ENCODE measurements around the gene CCDC61.

Gene CCDC61

DNA sequence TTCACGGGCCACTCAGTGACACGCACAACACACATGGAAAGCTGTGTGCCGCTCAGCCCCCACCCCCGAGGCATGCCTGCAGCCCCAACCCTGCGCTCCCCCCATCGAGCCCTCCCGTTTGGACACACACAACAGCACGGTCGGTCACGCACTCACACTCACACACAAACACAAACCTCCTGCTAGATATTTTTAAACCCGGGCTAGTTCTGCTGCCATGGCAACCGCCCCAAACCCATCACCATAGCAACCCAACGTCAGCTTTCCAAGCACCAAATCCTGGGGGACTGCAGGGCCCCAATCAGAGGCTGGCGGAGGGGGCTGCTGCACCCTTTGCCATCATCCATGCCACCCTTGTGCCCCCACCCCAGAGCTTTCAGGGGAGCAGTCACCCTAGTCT, 19.1 kb upstream of the CCDC61 start:
- no peak for DNase-seq (ENCODE audit: low read depth)
- H3K4me1 ChIP-seq (ENCODE audit: control insufficient read depth, insufficient read depth, low read length): no peaks in the 10 kb centered on the region
- no peak overlapping the region for H3K4me3 ChIP-seq (ENCODE audit: low read length)
- no peaks in the 10 kb centered on the region for H3K9me3 ChIP-seq (ENCODE audit: control insufficient read depth, low read length)
- peaks cover 48% of the 10 kb centered on the region for H3K27me3 ChIP-seq (replicated peaks; ENCODE audit: control insufficient read depth, insufficient read depth, low read length)
- no peak overlapping the region for H3K9ac ChIP-seq (ENCODE audit: low read length)
- no peaks in the 10 kb centered on the region for H3K36me3 ChIP-seq (ENCODE audit: control insufficient read depth, insufficient read depth, low read length, severe bottlenecking)

DNA sequence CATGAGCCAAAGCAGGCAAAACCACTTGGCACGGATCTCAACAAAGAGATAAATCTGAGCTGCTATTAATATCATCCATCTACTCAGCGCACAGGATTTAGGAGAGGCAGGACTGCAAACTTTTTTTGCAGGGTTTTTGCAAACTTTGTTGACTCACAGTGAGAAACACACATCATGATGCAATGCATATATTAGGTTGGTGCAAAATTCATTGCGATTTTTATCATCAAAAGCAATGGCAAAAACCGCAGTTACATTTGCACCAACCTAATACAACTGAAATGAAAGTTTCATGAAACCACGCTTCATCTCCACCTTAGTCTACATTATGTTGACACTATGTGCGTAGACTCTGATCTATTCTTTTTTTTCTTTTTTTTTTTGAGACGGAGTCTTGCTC, 17.1 kb upstream of the CCDC61 start:
- no peak overlapping the region for H3K4me3 ChIP-seq (ENCODE audit: low read length)
- no peaks in the 10 kb centered on the region for H3K36me3 ChIP-seq (ENCODE audit: control insufficient read depth, insufficient read depth, low read length, severe bottlenecking)
- no peaks in the 10 kb centered on the region for H3K9me3 ChIP-seq (ENCODE audit: control insufficient read depth, low read length)
- no peaks in the 10 kb centered on the region for H3K4me1 ChIP-seq (ENCODE audit: control insufficient read depth, insufficient read depth, low read length)
- peaks cover 33% of the 10 kb centered on the region for H3K27me3 ChIP-seq (replicated peaks; ENCODE audit: control insufficient read depth, insufficient read depth, low read length)
- H3K9ac ChIP-seq (ENCODE audit: low read length): no peak overlapping the region
- no peak for DNase-seq (ENCODE audit: low read depth)

DNA sequence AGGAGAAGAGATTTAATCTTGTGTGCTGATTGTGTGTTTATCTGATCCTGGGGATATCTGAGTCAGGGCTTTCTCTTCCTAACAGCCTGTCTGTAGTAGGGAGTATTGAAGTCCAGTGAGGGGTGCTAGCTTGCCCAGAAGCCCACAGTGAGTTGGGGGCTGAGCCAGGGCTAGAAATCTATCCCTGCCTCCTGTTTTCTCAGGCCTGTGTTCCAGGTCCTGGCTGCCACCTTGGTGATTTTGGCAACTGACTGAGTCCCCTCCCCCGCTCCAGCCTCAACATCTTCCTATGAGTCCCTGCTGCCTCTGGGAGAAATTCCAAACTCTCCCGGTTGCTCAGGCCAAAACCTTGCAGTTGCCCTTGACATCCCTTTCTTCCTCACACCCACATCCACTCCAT, 13.9 kb upstream of the CCDC61 start:
- no peaks in the 10 kb centered on the region for H3K4me1 ChIP-seq (ENCODE audit: control insufficient read depth, insufficient read depth, low read length)
- peaks cover 21% of the 10 kb centered on the region for H3K27me3 ChIP-seq (replicated peaks; ENCODE audit: control insufficient read depth, insufficient read depth, low read length)
- H3K9ac ChIP-seq (ENCODE audit: low read length): no peak overlapping the region
- no peaks in the 10 kb centered on the region for H3K9me3 ChIP-seq (ENCODE audit: control insufficient read depth, low read length)
- DNase-seq (ENCODE audit: low read depth): no peak
- H3K36me3 ChIP-seq (ENCODE audit: control insufficient read depth, insufficient read depth, low read length, severe bottlenecking): no peaks in the 10 kb centered on the region
- no peak overlapping the region for H3K4me3 ChIP-seq (ENCODE audit: low read length)

DNA sequence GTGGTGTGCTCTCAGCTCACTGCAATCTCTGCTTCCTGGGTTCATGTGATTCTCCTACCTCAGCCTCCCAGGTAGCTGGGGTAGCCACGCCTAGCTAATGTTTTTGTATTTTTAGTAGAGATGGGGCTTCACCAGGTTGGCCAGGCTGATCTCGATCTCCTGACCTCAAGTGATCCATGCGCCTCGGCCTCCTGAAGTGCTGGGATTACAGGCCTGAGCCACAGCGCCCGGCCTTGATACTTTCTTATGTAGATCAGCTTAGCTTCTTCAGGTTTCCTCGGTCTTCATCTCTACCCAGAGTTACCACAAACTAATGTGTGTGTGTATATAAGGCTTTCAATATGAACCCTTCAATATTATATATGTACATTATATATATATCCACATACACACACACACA, 9.9 kb upstream of the CCDC61 start:
- DNase-seq (ENCODE audit: low read depth): no peak
- H3K9me3 ChIP-seq (ENCODE audit: control insufficient read depth, low read length): no peaks in the 10 kb centered on the region
- H3K27me3 ChIP-seq (replicated peaks; ENCODE audit: control insufficient read depth, insufficient read depth, low read length): peaks cover 10% of the 10 kb centered on the region
- H3K4me3 ChIP-seq (ENCODE audit: low read length): no peak overlapping the region
- peaks cover under 1% of the 10 kb centered on the region for H3K4me1 ChIP-seq (ENCODE audit: control insufficient read depth, insufficient read depth, low read length)
- H3K9ac ChIP-seq (ENCODE audit: low read length): no peak overlapping the region
- H3K36me3 ChIP-seq (ENCODE audit: control insufficient read depth, insufficient read depth, low read length, severe bottlenecking): no peaks in the 10 kb centered on the region

DNA sequence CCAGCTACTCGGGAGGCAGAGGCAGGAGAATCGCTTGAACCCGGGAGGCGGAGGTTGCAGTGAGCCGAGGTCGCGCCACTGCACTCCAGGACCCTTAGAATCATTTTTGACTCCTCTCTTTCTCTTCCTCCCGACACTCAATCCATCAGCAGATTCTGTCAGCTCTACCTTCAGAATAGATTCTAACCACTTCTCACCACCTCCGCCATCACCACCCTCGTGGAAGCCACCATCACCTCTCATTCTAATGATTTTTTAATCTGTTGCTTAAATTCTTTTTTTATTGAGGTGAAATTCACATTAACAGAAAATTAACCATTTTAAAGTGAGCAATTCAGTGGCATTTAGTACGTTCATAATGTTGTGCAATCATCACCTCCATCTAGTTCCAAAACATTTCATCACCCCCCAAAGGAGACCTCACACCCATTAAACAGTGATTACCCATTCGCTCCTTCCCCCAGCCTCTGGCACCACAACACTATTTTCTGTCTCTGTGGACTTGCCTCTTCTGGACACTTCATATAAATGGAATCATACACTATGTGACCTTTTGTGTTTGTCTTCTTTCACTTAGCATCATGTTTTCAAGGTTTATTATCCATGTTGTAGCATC, 5.0 kb upstream of the CCDC61 start:
- Histone ChIP-seq H3K9me3 (ENCODE audit: control insufficient read depth, low read length) (no peaks in the 10 kb centered on the region), H3K4me1 (ENCODE audit: control insufficient read depth, insufficient read depth, low read length) (peaks cover 13% of the 10 kb centered on the region), H3K4me3 (ENCODE audit: low read length) (no peak overlapping the region), H3K27me3 (replicated peaks; ENCODE audit: control insufficient read depth, insufficient read depth, low read length) (no peaks in the 10 kb centered on the region), H3K36me3 (ENCODE audit: control insufficient read depth, insufficient read depth, low read length, severe bottlenecking) (no peaks in the 10 kb centered on the region), H3K9ac (ENCODE audit: low read length) (no peak overlapping the region)
- no peak for DNase-seq (ENCODE audit: low read depth)

DNA sequence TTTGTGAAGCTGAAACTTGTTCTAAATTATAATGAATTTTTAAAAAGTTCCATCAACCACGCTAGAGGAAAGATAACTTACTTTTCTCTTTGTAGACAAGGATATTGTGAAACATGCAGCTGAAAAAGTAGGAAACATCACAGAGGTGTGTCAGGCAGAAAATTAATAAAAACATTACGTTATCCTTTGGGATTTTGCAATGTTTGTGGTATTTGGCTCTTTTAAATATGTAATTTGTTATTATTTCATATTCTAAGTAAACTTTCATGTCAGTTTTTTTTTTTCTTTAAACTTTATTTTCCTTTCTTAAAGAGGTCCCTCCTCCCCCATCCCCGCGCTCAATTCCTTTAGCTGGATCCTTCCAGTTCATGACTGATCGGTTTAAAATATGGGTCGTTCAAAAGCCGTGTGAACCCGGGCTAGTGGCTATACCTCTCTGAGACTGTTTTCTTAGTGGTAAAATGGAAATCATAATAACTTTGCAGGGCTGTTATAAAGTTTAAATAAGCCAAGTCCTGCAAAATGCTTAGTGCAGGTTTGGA, 740 bp upstream of the CCDC61 start:
- H3K27me3 ChIP-seq (replicated peaks; ENCODE audit: control insufficient read depth, insufficient read depth, low read length): no peaks in the 10 kb centered on the region
- peak overlapping the region; percentile 74 for H3K9ac ChIP-seq (ENCODE audit: low read length)
- peaks cover 19% of the 10 kb centered on the region for H3K4me1 ChIP-seq (ENCODE audit: control insufficient read depth, insufficient read depth, low read length)
- no peak for DNase-seq (ENCODE audit: low read depth)
- no peaks in the 10 kb centered on the region for H3K9me3 ChIP-seq (ENCODE audit: control insufficient read depth, low read length)
- no peaks in the 10 kb centered on the region for H3K36me3 ChIP-seq (ENCODE audit: control insufficient read depth, insufficient read depth, low read length, severe bottlenecking)
- H3K4me3 ChIP-seq (ENCODE audit: low read length): peak overlapping the region; percentile 82

DNA sequence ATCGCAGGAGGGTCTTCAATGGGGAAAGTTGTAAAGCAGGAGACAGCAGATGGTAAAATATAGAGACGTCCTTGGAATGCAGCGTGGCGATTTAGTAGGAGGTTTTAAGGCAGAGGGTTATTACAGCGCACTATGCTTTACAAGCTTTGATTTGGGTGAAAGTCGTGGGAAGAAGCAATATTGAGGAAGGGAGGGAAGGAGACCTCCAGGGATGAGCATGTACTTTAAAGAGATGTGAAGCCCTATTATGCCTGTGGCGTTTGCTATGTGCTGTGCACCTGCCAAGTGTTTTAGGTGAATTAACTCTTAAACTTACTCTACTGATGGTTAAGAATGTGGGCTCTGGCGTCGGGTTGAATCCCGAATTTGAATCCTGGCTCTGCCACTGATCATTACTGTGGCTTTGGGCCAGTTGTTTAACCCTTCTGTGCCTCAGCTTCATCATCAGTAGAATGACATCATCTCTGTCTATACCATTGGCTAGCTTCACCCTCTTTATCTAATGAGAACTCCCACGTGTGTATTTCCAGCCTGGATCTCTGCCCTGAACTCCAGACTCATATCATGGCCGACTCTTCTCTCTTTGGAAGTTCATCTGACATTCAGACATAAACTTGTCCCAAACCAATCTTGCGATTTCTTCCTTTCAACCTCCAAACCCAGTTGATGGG, 583 bp downstream of the CCDC61 start:
- no peaks in the 10 kb centered on the region for H3K9me3 ChIP-seq (ENCODE audit: control insufficient read depth, low read length)
- no peaks in the 10 kb centered on the region for H3K36me3 ChIP-seq (ENCODE audit: control insufficient read depth, insufficient read depth, low read length, severe bottlenecking)
- no peaks in the 10 kb centered on the region for H3K27me3 ChIP-seq (replicated peaks; ENCODE audit: control insufficient read depth, insufficient read depth, low read length)
- DNase-seq (ENCODE audit: low read depth): peak; percentile 36
- H3K4me3 ChIP-seq (ENCODE audit: low read length): peak overlapping the region; percentile 87
- peak overlapping the region; percentile 87 for H3K9ac ChIP-seq (ENCODE audit: low read length)
- peaks cover 14% of the 10 kb centered on the region for H3K4me1 ChIP-seq (ENCODE audit: control insufficient read depth, insufficient read depth, low read length)

DNA sequence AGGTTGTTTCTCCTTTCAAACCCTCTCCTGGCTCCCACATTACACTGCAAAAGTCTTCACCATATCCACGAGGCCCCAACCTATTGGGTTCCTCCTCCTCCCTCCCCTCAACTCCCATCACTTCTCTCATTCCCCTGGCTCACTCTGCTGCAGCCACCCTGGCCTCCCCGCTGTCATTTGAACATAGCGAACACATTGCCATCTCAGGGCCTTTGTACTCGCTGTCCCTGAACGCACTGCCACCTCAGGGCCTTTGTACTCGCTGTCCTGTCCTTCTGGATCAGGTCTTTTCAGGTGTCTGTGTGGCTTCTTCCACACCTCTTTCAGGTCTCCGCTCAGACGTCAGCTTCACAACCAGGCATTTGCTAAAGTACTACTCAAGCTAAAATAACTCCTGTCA, 1.7 kb downstream of the CCDC61 start:
- H3K9me3 ChIP-seq (ENCODE audit: control insufficient read depth, low read length): no peaks in the 10 kb centered on the region
- H3K4me1 ChIP-seq (ENCODE audit: control insufficient read depth, insufficient read depth, low read length): peaks cover 12% of the 10 kb centered on the region
- no peaks in the 10 kb centered on the region for H3K27me3 ChIP-seq (replicated peaks; ENCODE audit: control insufficient read depth, insufficient read depth, low read length)
- H3K4me3 ChIP-seq (ENCODE audit: low read length): no peak overlapping the region
- DNase-seq (ENCODE audit: low read depth): no peak
- no peak overlapping the region for H3K9ac ChIP-seq (ENCODE audit: low read length)
- no peaks in the 10 kb centered on the region for H3K36me3 ChIP-seq (ENCODE audit: control insufficient read depth, insufficient read depth, low read length, severe bottlenecking)

DNA sequence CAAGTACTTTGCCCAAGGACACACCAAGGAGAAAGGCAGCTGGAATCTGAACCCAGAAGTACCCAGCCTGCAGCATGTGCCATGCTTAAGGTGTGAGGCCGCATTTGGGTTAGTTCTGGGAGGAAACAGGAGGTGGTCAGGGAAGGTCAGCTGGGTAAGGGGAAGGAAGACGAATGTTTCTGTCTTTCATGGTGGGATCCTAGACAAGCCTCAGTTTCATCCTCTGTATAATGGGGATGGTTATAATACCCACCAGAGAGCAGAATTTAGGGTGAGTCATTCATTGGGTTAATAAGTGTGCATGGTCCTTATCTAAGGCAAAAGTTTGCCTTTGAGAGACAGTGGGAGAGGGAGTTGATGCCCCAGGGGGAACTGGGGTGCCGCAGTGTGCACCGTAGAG, 3.6 kb downstream of the CCDC61 start:
- H3K4me1 ChIP-seq (ENCODE audit: control insufficient read depth, insufficient read depth, low read length): peaks cover 12% of the 10 kb centered on the region
- no peak for DNase-seq (ENCODE audit: low read depth)

DNA sequence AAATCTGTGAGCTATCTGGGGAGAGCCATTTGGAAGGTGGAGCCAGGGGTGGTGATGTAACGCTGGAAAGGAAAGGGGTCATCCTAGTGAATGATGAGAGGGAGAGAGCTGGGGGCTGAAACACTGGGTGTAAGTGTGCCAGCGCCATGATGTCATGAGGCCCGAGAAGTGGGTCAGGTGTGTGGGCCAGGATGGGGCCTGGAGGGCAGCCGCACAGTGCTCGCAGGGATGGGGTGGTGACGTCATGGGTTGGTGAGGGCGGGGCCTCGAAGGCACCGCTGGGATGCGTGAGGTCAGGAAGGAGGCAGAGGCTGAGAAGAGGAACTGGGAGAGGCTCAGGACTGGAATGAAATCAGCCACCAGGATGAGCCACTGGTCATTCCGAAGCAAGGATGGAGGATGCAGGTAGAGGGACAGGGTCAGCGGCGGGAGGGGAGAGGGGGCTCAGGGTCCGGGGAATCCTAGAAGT, 4.4 kb downstream of the CCDC61 start:
- peaks cover 7% of the 10 kb centered on the region for H3K4me1 ChIP-seq (ENCODE audit: control insufficient read depth, insufficient read depth, low read length)
- H3K9me3 ChIP-seq (ENCODE audit: control insufficient read depth, low read length): no peaks in the 10 kb centered on the region
- no peak overlapping the region for H3K4me3 ChIP-seq (ENCODE audit: low read length)
- H3K36me3 ChIP-seq (ENCODE audit: control insufficient read depth, insufficient read depth, low read length, severe bottlenecking): peaks cover 4% of the 10 kb centered on the region
- no peak overlapping the region for H3K9ac ChIP-seq (ENCODE audit: low read length)
- peak; percentile 28 for DNase-seq (ENCODE audit: low read depth)
- no peaks in the 10 kb centered on the region for H3K27me3 ChIP-seq (replicated peaks; ENCODE audit: control insufficient read depth, insufficient read depth, low read length)

More for the DNA sequence above, 3.6 kb downstream of the CCDC61 start:
- no peaks in the 10 kb centered on the region for H3K9me3 ChIP-seq (ENCODE audit: control insufficient read depth, low read length)
- H3K27me3 ChIP-seq (replicated peaks; ENCODE audit: control insufficient read depth, insufficient read depth, low read length): no peaks in the 10 kb centered on the region
- no peak overlapping the region for H3K4me3 ChIP-seq (ENCODE audit: low read length)
- H3K36me3 ChIP-seq (ENCODE audit: control insufficient read depth, insufficient read depth, low read length, severe bottlenecking): peaks cover 4% of the 10 kb centered on the region
- no peak overlapping the region for H3K9ac ChIP-seq (ENCODE audit: low read length)

DNA sequence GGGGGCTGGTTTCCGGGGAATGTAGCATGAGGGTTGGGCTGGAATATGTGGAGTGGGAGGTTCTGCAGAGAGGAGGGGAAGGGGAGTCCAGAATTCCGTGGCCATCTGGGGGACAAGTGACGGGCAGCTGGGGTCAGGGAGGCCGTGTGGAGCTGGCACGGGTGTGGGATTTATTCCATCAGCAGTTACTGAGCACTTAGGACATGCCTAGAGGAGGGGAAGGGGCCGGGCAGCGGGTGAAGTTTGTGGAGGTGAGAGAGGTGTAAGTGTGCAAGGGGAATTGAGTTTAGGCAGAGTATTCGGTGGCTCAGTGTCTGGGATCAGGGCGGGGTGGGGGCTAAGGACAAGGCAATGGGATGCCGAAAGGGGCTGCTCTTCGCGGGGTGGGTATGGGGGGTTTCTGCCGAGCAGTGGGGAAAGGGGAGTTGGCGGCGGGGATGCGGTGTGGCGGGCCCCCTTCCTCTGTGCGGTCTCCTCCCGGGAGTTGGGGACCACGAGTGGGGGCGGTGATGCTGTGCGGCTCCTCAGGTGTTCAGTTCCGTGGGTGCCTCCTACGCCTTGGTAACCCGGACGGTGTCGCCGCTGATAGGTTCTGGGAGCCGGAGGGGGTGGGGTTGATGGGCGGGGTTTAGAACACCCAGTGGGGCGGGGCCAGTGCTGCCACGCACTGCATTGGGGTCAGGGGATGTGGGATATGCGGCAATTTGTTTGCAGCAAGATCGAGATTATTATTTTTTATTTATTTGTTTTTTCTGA, 5.4 kb downstream of the CCDC61 start:
- Histone ChIP-seq H3K4me1 (ENCODE audit: control insufficient read depth, insufficient read depth, low read length) (peaks cover 7% of the 10 kb centered on the region), H3K9ac (ENCODE audit: low read length) (no peak overlapping the region), H3K27me3 (replicated peaks; ENCODE audit: control insufficient read depth, insufficient read depth, low read length) (no peaks in the 10 kb centered on the region), H3K36me3 (ENCODE audit: control insufficient read depth, insufficient read depth, low read length, severe bottlenecking) (peaks cover 4% of the 10 kb centered on the region), H3K4me3 (ENCODE audit: low read length) (no peak overlapping the region), H3K9me3 (ENCODE audit: control insufficient read depth, low read length) (no peaks in the 10 kb centered on the region)
- DNase-seq (ENCODE audit: low read depth): no peak

Measured in adipocyte (in vitro differentiated cells).